ENCODE measurements around the gene RNF150.
A peak's percentile ranks its signal among the peaks of the same experiment; 100 is the strongest.

The RNF150 gene

GRCh38 chr4:140851032-140851636 is 282.1 kb downstream of the RNF150 start:
- Histone ChIP-seq H3K27ac (replicated peaks) (no peak overlapping the region), H3K4me3 (replicated peaks; ENCODE audit: insufficient read depth, low read length) (no peak overlapping the region), H3K27me3 (ENCODE audit: insufficient read depth, poor library complexity, severe bottlenecking) (peaks cover 5% of the 10 kb centered on the region)
- peak; percentile 28 to 37 for DNase-seq (ENCODE audit: low read depth in 1 of 2, low spot score in 1 of 2)
- no peak for TF ChIP-seq POLR2AphosphoS5 (IDR thresholded peaks at IDR 0.05; ENCODE audit: low read depth)
- TF ChIP-seq CTCF (IDR thresholded peaks at IDR 0.05; ENCODE audit: insufficient read depth, low read length), result peak; percentile 23

GRCh38 chr4:140849526-140849925 is 283.7 kb downstream of the RNF150 start:
- TF ChIP-seq SPI1 (IDR thresholded peaks at IDR 0.05; ENCODE audit: borderline replicate concordance, low read depth) (no peak), CTCF (IDR thresholded peaks at IDR 0.05; ENCODE audit: insufficient read depth, low read length) (no peak), GABPA (IDR thresholded peaks at IDR 0.05; ENCODE audit: low read depth) (no peak), POLR2AphosphoS5 (IDR thresholded peaks at IDR 0.05; ENCODE audit: low read depth) (no peak)
- TF ChIP-seq, protein P1, sequence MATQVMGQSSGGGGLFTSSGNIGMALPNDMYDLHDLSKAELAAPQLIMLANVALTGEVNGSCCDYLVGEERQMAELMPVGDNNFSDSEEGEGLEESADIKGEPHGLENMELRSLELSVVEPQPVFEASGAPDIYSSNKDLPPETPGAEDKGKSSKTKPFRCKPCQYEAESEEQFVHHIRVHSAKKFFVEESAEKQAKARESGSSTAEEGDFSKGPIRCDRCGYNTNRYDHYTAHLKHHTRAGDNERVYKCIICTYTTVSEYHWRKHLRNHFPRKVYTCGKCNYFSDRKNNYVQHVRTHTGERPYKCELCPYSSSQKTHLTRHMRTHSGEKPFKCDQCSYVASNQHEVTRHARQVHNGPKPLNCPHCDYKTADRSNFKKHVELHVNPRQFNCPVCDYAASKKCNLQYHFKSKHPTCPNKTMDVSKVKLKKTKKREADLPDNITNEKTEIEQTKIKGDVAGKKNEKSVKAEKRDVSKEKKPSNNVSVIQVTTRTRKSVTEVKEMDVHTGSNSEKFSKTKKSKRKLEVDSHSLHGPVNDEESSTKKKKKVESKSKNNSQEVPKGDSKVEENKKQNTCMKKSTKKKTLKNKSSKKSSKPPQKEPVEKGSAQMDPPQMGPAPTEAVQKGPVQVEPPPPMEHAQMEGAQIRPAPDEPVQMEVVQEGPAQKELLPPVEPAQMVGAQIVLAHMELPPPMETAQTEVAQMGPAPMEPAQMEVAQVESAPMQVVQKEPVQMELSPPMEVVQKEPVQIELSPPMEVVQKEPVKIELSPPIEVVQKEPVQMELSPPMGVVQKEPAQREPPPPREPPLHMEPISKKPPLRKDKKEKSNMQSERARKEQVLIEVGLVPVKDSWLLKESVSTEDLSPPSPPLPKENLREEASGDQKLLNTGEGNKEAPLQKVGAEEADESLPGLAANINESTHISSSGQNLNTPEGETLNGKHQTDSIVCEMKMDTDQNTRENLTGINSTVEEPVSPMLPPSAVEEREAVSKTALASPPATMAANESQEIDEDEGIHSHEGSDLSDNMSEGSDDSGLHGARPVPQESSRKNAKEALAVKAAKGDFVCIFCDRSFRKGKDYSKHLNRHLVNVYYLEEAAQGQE (IDR thresholded peaks at IDR 0.05; ENCODE audit: insufficient replicate concordance, low read depth), result no peak
- no peak overlapping the region for H3K4me3 ChIP-seq (replicated peaks; ENCODE audit: insufficient read depth, low read length)
- no peak overlapping the region for H3K27ac ChIP-seq (replicated peaks)
- H3K27me3 ChIP-seq (ENCODE audit: insufficient read depth, poor library complexity, severe bottlenecking), result peaks cover 7% of the 10 kb centered on the region
- DNase-seq (ENCODE audit: low read depth in 1 of 2, low spot score in 1 of 2), result no peak

- Histone ChIP-seq H3K27ac (replicated peaks) (no peak overlapping the region), H3K27me3 (ENCODE audit: insufficient read depth, poor library complexity, severe bottlenecking) (peaks cover 7% of the 10 kb centered on the region), H3K4me3 (replicated peaks; ENCODE audit: insufficient read depth, low read length) (no peak overlapping the region)
- TF ChIP-seq, protein P1 (IDR thresholded peaks at IDR 0.05; ENCODE audit: insufficient replicate concordance, low read depth), result no peak
- TF ChIP-seq GABPA (IDR thresholded peaks at IDR 0.05; ENCODE audit: low read depth) (no peak), POLR2AphosphoS5 (IDR thresholded peaks at IDR 0.05; ENCODE audit: low read depth) (no peak)
- DNase-seq (ENCODE audit: low read depth in 1 of 2, low spot score in 1 of 2), result no peak
These were observed 286.5 kb downstream of the RNF150 start for GRCh38 chr4:140846736-140847135.

DNA sequence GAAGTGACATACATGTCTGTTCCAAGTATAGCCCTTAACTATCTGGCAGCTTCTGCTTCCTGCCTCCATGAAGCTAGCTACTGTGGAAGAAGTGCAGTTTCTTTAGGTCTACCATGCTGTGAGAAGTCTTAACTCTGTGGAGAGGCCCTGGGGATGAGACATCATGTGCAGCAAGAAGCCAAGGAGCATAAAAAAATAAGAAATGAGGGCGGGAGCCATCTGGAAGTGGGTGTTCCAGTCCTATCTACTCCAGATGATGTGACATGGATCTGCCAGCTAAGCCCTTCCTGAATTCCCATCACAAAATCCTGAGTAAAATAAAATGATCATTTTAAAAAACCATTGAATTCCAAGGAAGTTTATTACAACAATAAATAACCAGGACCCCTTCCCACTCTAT is 289.2 kb downstream of the RNF150 start:
- Histone ChIP-seq H3K27ac (replicated peaks) (no peak overlapping the region), H3K4me3 (replicated peaks; ENCODE audit: insufficient read depth, low read length) (no peak overlapping the region), H3K27me3 (ENCODE audit: insufficient read depth, poor library complexity, severe bottlenecking) (peaks cover 7% of the 10 kb centered on the region)
- DNase-seq (ENCODE audit: low read depth in 1 of 2, low spot score in 1 of 2), result no peak
- TF ChIP-seq SPI1 (IDR thresholded peaks at IDR 0.05; ENCODE audit: borderline replicate concordance, low read depth), result no peak
- no peak for TF ChIP-seq CTCF (IDR thresholded peaks at IDR 0.05; ENCODE audit: insufficient read depth, low read length)
- no peak for TF ChIP-seq GABPA (IDR thresholded peaks at IDR 0.05; ENCODE audit: low read depth)
- TF ChIP-seq POLR2AphosphoS5 (IDR thresholded peaks at IDR 0.05; ENCODE audit: low read depth), result no peak
- TF ChIP-seq, protein P1 (IDR thresholded peaks at IDR 0.05; ENCODE audit: insufficient replicate concordance, low read depth), result no peak
